ENCODE results near the gene MYO15B.

- no peak for TF ChIP-seq CTCF (conservative IDR thresholded peaks at IDR 0.05; ENCODE audit: low read depth, low read length)
- TF ChIP-seq CHD1 (IDR thresholded peaks at IDR 0.05; ENCODE audit: low read depth, low read length), result no peak
- TF ChIP-seq POLR2A (IDR thresholded peaks at IDR 0.05; ENCODE audit: low read depth, low read length), result no peak
- TF ChIP-seq RCOR1 (IDR thresholded peaks at IDR 0.05; ENCODE audit: insufficient replicate concordance, low read length), result no peak
- TF ChIP-seq CEBPB (IDR thresholded peaks at IDR 0.05; ENCODE audit: low read depth, low read length), result no peak
- TF ChIP-seq RAD21 (IDR thresholded peaks at IDR 0.05; ENCODE audit: low read length), result no peak
- TF ChIP-seq MAFK (IDR thresholded peaks at IDR 0.05; ENCODE audit: low read depth, low read length), result no peak
- no peak for TF ChIP-seq NFE2L2 (IDR thresholded peaks at IDR 0.05; ENCODE audit: low read depth, low read length)
- TF ChIP-seq USF2 (IDR thresholded peaks at IDR 0.05; ENCODE audit: low read depth, low read length), result no peak
- TF ChIP-seq MAZ (IDR thresholded peaks at IDR 0.05; ENCODE audit: borderline replicate concordance, low read depth, low read length), result no peak
- no peak for TF ChIP-seq MXI1 (IDR thresholded peaks at IDR 0.05; ENCODE audit: borderline replicate concordance, low read depth, low read length)
- no peak for TF ChIP-seq SMC3 (IDR thresholded peaks at IDR 0.05; ENCODE audit: low read depth, low read length)
Measured at GRCh38 chr17:75594499-75595283, 7.1 kb downstream of the MYO15B start.

Measured in IMR-90 (cell line).